DLD1 (cell line): ENCODE measurements around the gene EIF4A3.

Experiments
- in situ Hi-C: cut with HindIII; loops from 2 replicates; pipeline ENCODE4 v1.10.0; 2017; ENCODE audit warnings: low sequenced_read_pairs

Gene EIF4A3

GRCh38 chr17:80147035-80147822, at the start of gene EIF4A3:
EIF4A3 (minus strand) TSS chr17:80147128; CDS start chr17:80146961, 167 bp downstream.
- in situ Hi-C loops, result no loop called here

- in situ Hi-C loops, result no loop called here
Measured at GRCh38 chr17:80196652-80197051, 49.7 kb upstream of the EIF4A3 start.

DNA sequence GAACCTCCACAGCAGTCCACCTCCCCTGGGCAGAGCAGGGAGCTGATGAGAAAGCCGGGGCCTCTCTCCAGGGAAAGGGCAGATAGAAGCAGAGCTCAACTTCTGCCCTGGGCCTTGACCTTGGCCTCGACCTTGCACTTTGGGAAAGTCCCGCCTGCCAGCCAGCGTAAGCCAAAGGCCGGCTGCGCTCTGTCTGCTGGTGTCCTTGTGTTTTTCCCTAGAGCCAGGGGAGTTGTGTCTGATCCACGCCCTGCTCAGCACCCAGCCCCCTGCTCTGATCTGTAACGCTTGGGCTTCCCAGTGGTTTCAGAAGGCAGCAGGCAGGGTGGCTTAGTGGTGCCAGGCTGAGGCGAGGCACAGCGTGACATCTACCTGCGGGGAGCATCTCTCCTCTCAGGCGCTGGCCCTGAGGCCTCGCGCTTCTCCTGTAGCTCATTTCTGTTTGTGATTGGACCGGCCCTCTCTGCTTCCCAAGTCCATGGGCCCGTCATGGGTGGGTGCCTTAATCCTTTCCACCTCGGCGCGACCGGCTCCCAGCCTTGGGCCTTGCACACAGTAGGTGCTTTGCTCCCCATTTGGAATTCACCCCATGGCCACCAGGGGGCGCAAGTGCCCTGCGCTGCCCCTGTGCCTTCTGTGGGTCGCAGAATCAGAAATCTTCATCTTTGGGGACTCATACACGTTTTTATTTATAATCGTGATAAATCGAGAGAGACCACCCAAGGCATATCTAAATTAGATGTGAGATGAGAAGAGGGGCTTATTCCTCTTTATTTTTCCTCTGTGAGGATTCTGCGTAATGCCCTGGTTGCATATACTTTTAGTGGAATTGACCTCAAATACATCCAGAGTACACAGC, 49.0 kb upstream of the EIF4A3 start:
- in situ Hi-C loops, result no loop called here

- in situ Hi-C loops, result no loop called here
Measured at GRCh38 chr17:80195141-80195540, 48.2 kb upstream of the EIF4A3 start.

DNA sequence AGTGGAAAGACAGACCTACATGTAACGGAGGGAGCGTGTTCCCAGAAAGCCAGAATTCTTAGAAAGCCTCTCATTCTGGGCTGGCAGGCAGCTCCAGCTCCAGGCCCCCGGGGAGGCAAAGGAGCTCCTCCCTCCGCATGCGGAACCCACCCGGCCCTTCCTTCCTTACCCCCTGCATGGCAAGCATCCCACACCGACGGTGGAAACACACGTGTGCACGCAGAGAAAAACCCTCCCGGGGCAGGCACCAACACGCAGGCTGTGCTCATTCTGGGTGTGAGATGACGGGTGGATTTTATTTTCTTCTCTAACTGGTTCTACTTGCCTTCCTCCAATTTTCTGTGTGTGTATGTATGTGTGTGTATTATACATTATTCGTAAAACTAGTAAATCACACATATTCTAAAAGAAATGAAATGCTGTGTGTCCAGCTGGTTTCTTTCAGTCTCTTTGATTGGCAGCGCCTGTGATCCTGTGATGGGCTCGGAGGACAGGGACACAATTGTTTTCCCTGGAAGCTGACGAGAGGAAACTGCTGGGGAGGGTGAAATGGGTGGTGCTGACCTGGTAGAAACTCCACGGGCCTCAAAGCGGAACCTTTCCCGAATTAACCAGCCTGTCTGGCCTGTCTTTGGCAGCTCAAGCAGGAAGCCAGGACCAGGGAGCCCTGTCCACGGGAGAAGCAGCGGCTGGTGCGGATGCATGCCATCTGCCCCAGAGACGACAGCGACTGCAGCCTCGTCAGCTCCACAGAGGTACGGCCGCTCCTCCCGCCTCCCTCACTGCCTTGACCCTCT, 45.1 kb upstream of the EIF4A3 start:
- in situ Hi-C loops, result no loop called here

DNA sequence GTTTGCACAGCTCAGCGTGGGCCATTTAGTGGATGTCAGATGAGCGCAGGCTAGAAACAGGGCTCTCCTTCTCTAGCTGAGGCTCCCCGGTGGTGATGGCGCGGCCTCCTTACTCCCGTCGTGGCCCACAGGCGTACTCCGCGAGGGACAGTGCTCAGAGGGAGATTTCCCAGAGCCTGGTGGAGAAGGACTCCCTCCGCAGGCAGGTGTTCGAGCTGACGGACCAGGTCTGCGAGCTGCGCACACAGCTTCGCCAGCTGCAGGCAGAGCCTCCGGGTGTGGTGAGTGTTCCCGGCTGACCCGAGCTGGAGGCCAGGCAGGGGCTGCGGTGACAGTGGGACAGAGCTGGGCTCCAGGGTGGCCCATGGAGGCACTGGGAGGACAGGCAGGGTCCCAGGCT, 44.3 kb upstream of the EIF4A3 start:
- in situ Hi-C loops, result no loop called here

DNA sequence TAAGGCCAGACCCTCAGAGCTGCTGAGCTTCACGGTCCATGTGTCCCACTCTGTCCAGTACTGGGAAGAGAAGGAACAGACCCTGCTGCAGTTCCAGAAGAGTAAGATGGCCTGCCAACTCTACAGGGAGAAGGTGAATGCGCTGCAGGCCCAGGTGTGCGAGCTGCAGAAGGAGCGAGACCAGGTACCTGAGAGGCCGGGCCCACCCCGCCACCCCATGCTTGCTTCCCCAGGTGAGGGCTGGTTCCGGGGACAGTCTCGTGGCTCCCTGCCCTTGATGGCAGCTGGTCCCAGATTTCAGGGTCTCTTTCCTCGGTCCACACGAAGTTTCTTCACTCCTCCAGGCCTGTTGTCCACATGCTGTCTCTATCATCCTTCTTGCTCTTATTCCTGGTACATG, 43.8 kb upstream of the EIF4A3 start:
- in situ Hi-C loops, result no loop called here

- in situ Hi-C loops, result no loop called here
Measured at GRCh38 chr17:80189611-80190010, 42.7 kb upstream of the EIF4A3 start.

DNA sequence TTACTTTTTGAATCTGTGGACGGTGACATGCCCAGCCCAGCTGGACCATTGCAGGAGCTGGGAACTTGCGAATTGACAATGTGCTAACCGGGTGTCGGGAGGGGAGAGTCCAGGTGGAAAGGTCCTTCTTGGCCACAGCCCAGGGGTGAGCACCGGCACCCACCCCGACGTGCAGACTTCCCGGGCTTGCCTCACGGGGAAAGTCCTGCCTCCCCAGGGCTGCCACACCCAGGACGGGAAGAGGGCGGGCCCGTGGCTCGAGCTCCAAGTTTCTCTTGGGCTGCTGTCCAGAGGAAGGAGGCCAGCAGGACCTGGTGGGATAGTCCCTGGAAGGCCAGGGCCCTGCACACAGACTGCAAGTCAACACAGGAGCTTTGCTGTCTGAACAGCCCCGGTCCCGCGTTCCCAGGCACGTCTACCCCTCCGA, 40.6 kb upstream of the EIF4A3 start:
- in situ Hi-C loops, result no loop called here

DNA sequence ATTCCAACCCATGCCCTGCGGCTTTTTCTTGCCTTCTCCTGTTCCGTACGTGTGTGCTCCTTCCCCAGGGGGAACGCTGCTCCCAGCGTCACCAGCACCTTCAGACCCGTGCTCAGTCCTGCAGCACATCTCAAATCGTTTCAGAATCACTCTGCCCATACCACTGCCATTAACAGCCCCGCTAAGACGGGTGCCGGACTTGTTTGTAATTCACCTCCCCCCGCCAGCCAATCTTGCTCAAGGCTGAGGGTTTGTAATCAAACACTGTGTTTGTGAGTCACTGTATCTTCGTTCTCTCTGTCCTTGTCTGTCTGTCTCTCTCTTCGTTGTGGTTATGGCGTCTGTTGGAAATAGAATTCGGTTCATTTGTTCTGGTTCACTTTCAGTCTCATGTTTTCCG, 40.2 kb upstream of the EIF4A3 start:
- in situ Hi-C loops, result no loop called here

GRCh38 chr17:80185968-80186367, 39.0 kb upstream of the EIF4A3 start:
- in situ Hi-C loops, result no loop called here

GRCh38 chr17:80184423-80184714, 37.4 kb upstream of the EIF4A3 start:
- in situ Hi-C loops, result no loop called here

- in situ Hi-C loops, result no loop called here
Measured at GRCh38 chr17:80183581-80184422, 36.9 kb upstream of the EIF4A3 start.

DNA sequence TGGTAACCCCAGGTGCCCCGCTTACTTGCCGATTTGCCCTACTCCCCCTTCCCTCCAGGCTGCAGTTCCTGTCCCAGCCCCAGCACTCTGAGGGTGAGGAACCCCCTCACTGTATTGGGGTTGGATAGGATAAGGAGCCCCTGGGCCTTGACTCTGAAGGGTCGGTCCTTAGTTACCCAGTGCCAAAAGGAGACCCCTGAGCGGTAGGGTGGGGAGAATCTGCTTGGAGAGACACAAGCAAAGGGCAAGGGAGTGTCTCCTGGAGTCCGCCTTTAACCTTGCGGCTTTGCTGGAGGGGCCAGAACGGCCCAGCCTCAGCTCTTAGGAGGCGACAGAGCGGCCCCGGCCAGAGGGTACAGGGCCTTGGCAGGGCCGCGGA, 35.9 kb upstream of the EIF4A3 start:
- in situ Hi-C loops, result no loop called here

DNA sequence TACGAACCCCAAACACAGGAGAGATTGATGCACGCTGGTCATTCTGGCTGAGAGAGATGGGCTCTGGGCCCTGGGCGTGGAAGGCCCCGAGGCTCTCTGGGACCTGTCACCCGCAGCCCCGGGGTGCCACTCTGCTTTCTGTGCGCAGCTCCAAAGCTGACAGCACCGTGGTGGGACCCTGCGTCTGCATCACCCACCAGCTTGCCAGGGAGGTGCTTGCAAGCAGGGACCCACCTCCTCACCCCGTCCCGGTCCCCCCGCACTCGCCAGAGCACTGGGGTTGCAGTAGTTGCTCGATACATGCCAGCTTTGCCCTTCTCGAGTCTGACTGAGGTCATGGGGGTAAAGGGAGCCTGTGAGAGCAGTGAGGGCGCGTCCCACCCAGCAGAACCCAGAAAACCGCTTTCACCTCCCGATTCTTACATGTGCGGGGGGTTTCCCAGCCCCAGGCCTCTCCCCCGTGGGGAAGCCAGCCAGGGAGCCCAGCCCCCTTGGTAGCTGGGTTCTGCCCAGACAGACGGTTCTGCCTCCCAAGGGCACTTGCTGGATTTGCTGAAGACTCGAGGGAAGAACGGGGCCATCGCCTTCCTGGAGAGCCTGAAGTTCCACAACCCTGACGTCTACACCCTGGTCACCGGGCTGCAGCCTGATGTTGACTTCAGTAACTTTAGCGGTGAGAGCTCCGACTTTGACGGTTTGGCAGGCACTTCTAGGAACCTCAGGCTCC, 35.4 kb upstream of the EIF4A3 start:
- in situ Hi-C loops, result no loop called here

DNA sequence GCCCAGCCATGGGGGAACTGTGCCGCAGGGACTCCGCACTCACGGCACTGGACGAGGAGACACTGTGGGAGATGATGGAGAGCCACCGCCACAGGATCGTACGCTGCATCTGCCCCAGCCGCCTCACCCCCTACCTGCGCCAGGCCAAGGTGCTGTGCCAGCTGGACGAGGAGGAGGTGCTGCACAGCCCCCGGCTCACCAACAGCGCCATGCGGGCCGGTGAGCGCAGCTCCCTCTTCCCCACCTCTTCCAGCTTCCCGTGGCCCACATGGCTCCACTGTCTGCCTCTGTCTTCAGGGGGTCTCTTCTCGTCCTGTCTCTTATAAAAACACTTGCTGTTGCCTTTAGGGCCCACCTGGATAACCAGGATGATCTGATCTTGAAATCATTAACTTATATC, 34.5 kb upstream of the EIF4A3 start:
- in situ Hi-C loops, result no loop called here

DNA sequence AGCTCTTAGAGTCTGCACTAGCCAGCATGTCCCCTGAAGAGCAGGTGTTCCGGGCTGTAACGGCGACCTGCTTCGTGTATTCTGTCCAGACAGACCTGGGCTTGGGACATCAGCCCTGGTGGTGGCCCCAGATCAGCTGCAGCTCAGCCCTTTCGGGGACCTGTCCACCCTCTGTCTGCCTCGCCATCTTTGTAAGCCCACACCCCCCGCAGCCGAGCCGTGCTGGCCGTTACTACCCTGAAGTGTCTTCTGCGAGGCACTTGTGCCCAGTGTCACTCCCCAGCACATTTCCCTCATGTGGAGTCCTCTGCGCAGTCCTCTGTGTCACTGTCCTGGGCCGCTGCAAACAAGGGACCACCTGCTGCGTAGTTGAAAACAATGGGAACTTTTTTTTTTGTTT, 33.3 kb upstream of the EIF4A3 start:
- in situ Hi-C loops, result no loop called here

DNA sequence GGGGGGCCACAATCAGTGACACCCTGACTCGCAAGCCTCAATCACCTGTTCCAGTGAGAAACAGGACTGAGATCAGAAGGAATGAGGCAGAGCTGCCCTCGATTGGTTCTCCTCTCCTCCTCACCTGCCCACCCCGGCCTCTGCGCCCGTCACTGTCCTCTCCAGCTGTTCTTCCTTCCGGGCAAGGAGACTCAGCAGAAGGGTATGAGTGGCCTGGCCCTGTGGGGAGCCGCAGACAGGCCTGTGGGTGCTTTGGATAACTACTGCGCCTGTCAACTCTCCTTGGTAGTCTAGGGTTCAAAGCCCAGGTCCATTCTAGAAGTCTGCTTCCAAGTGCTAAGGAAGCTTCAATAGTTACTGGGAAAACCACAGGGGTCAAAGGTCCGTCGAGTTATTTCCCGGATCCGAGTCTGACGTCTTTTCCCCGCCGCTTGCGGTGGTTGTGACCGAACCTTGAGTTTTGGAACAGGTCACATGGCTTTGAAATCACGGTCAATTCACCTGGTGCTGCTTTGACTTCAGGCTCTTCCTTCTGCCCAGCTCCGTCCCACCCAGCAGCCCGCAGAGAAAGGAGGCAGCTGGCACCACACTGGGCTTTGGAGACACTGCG, 31.2 kb upstream of the EIF4A3 start:
- in situ Hi-C loops, result no loop called here

DNA sequence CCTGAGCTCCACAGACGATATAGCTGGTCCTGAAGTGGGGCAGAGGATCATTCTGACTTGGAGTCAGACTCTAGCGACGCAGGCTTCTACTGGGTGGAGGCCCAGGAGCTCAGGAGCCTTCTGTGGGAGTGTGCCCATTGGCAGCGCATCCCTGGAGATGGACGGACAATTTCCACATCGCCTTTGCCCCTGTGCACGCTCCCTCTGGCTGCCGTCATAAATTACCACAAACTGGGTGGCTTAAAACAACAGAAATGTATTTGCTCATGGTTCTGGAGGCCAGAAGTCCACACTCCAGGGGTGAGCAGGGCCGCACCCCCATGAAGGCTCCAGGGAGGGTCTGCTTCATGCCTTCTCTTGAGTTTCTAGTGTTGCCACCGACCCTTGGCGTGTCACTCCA, 29.8 kb upstream of the EIF4A3 start:
- in situ Hi-C loops, result no loop called here

- in situ Hi-C loops, result no loop called here
Measured at GRCh38 chr17:80173916-80174315, 27.0 kb upstream of the EIF4A3 start.
